ENCODE measurements around the gene BIN2.

Gene BIN2

DNA sequence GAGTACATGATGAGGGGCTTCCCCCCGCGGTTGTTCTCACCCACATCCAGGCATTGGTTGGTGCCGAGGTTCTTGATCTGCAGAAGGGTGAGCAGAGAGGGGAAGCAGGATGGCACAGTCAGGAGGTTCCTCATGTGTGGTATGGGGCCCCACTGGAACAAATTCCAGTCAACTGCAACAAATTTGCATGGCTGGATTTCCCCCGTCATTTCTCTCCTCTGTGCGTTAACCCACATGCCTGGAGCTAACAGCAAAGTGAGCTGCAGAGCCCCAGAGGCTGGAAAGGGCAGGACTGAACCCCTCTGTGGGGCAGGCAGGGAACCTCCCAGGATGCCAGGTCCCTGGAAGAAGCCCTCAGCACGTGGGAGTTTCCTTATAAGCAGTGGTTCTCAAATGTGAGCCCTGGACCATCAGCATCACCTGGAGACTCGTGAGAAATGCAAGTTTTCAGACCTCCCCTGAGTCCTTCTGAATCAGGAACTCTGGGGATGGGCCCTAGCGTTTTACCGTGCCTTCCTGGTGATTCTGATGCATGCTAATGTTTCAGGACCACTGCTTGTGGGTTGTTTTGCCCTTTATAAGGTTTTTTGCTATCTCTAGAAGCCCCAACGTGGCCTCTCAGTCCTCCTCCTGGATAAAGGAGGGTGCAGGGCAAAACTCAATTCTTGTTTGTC lies 33.5 kb upstream of the BIN2 start:
- no peak overlapping the region for H3K27ac ChIP-seq
- TF ChIP-seq POLR2AphosphoS5 (IDR thresholded peaks at IDR 0.05; ENCODE audit: borderline replicate concordance, low read depth, low read length) (no peak), FOXP2 (optimal IDR thresholded peaks at IDR 0.05; ENCODE audit: control extremely low read depth, extremely low read length, insufficient read depth) (no peak), EZH2 (IDR thresholded peaks at IDR 0.05) (no peak)
- no peak overlapping the region for H3K4me3 ChIP-seq
- H3K36me3 ChIP-seq (ENCODE audit: insufficient read depth, low read length) = no peaks in the 10 kb centered on the region
- no peaks in the 10 kb centered on the region for H3K9me3 ChIP-seq (ENCODE audit: low read depth, low read length)
- H3K9ac ChIP-seq (ENCODE audit: insufficient read length) = no peak overlapping the region
- no peak for DNase-seq (ENCODE audit: low read depth, low spot score)

- Histone ChIP-seq H3K27ac (no peak overlapping the region), H3K4me3 (no peak overlapping the region), H3K9ac (ENCODE audit: insufficient read length) (no peak overlapping the region), H3K9me3 (ENCODE audit: low read depth, low read length) (no peaks in the 10 kb centered on the region), H3K36me3 (ENCODE audit: insufficient read depth, low read length) (no peaks in the 10 kb centered on the region)
- no peak for TF ChIP-seq FOXP2 (optimal IDR thresholded peaks at IDR 0.05; ENCODE audit: control extremely low read depth, extremely low read length, insufficient read depth)
- TF ChIP-seq POLR2AphosphoS5 (IDR thresholded peaks at IDR 0.05; ENCODE audit: borderline replicate concordance, low read depth, low read length) = no peak
- no peak for TF ChIP-seq EZH2 (IDR thresholded peaks at IDR 0.05)
- DNase-seq (ENCODE audit: low read depth, low spot score) = no peak
Observed at GRCh38 chr12:51351913-51352532, 28.0 kb upstream of the BIN2 start.

- no peak for DNase-seq (ENCODE audit: low read depth, low spot score)
Observed at GRCh38 chr12:51349026-51349425, 25.1 kb upstream of the BIN2 start.

DNA sequence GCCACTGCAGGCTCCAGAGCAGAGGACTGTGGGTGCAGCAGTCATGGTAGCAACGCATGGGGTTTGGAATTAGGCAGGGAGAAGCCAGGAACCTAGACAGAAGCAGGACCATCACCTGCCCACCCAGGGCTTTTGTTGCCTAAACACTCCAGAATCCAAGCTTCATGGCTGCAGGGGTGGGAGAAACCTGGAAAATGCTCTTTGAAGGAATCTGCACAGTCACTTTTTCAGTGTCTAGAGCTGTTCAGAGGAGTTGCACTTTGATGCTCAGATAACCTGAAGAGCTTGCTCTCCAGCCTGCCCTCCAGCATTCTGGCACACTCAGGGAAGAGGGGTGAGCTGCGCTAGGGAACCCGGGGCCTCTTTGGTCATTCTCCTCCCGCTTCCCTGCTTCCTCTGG lies 24.1 kb upstream of the BIN2 start:
- Histone ChIP-seq H3K9me3 (ENCODE audit: low read depth, low read length) (no peaks in the 10 kb centered on the region), H3K36me3 (ENCODE audit: insufficient read depth, low read length) (no peaks in the 10 kb centered on the region), H3K4me3 (no peak overlapping the region), H3K9ac (ENCODE audit: insufficient read length) (no peak overlapping the region), H3K27ac (no peak overlapping the region)
- TF ChIP-seq POLR2AphosphoS5 (IDR thresholded peaks at IDR 0.05; ENCODE audit: borderline replicate concordance, low read depth, low read length) = no peak
- no peak for TF ChIP-seq FOXP2 (optimal IDR thresholded peaks at IDR 0.05; ENCODE audit: control extremely low read depth, extremely low read length, insufficient read depth)
- TF ChIP-seq EZH2 (IDR thresholded peaks at IDR 0.05) = no peak
- no peak for DNase-seq (ENCODE audit: low read depth, low spot score)

More at GRCh38 chr12:51349026-51349425, 25.1 kb upstream of the BIN2 start:
- Histone ChIP-seq H3K4me3 (no peak overlapping the region), H3K9ac (ENCODE audit: insufficient read length) (no peak overlapping the region), H3K27ac (no peak overlapping the region), H3K9me3 (ENCODE audit: low read depth, low read length) (no peaks in the 10 kb centered on the region), H3K36me3 (ENCODE audit: insufficient read depth, low read length) (no peaks in the 10 kb centered on the region)
- no peak for TF ChIP-seq POLR2AphosphoS5 (IDR thresholded peaks at IDR 0.05; ENCODE audit: borderline replicate concordance, low read depth, low read length)
- no peak for TF ChIP-seq FOXP2 (optimal IDR thresholded peaks at IDR 0.05; ENCODE audit: control extremely low read depth, extremely low read length, insufficient read depth)

DNA sequence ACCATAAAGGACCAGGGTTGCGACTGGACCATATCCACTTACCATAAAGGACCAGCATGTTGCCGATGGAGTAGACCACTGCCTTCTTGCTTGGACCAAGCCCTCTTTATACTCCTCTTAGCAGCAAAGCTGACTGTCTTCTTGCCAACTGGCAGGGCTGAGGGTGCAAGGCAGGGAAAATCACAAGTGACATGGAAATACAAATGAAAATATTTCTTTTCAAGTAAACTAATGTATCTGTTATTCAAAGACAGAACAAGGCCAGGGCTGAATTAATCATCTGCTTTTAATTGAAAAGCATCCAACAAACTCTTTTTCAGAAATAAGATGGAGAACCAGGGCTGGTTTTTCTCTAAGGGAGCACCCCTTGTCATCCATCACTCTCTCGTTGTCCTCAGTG lies 22.6 kb upstream of the BIN2 start, which contains the start of gene CELA1:
CELA1 (minus strand) TSS at position 99 of the 400 bp plus-strand sequence; CDS start at position 58, 41 bp downstream.
- H3K9ac ChIP-seq (ENCODE audit: insufficient read length) = no peak within 1 kb of the TSS
- no peak within 1 kb of the TSS for H3K4me3 ChIP-seq
- DNase-seq (ENCODE audit: low read depth, low spot score) = no peak
- H3K36me3 ChIP-seq (ENCODE audit: insufficient read depth, low read length) = no peaks in the 10 kb centered on the region
- no peak within 1 kb of the TSS for H3K27ac ChIP-seq
- TF ChIP-seq POLR2AphosphoS5 (IDR thresholded peaks at IDR 0.05; ENCODE audit: borderline replicate concordance, low read depth, low read length) (no peak), EZH2 (IDR thresholded peaks at IDR 0.05) (no peak), FOXP2 (optimal IDR thresholded peaks at IDR 0.05; ENCODE audit: control extremely low read depth, extremely low read length, insufficient read depth) (no peak)
- H3K9me3 ChIP-seq (ENCODE audit: low read depth, low read length) = no peaks in the 10 kb centered on the region

DNA sequence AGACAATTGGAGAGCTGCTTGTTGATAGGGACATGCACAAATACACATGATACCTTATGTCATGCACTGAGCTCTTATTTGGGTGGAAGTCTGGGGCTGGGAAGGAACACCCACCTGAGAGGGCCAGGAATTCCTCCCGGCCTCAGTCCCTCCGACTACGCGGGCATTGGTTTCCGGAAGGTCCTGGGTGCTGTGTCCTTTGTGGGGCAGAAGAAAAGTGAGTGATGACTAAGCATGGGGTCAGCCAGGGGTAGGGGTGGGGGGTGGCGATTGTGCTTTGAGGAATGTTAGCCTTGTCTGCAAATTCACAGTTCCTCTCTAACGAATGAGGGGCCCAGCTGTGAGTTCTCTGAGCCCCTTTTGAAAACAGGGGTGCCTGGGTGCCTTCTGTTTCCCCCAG lies 21.7 kb upstream of the BIN2 start:
- Histone ChIP-seq H3K9ac (ENCODE audit: insufficient read length) (no peak overlapping the region), H3K9me3 (ENCODE audit: low read depth, low read length) (no peaks in the 10 kb centered on the region), H3K4me3 (no peak overlapping the region), H3K27ac (no peak overlapping the region), H3K36me3 (ENCODE audit: insufficient read depth, low read length) (no peaks in the 10 kb centered on the region)
- DNase-seq (ENCODE audit: low read depth, low spot score) = no peak
- TF ChIP-seq EZH2 (IDR thresholded peaks at IDR 0.05) (no peak), FOXP2 (optimal IDR thresholded peaks at IDR 0.05; ENCODE audit: control extremely low read depth, extremely low read length, insufficient read depth) (no peak), POLR2AphosphoS5 (IDR thresholded peaks at IDR 0.05; ENCODE audit: borderline replicate concordance, low read depth, low read length) (no peak)

GRCh38 chr12:51343201-51343600 lies 19.2 kb upstream of the BIN2 start:
- Histone ChIP-seq H3K9me3 (ENCODE audit: low read depth, low read length) (no peaks in the 10 kb centered on the region), H3K36me3 (ENCODE audit: insufficient read depth, low read length) (no peaks in the 10 kb centered on the region), H3K4me3 (no peak overlapping the region), H3K9ac (ENCODE audit: insufficient read length) (no peak overlapping the region), H3K27ac (no peak overlapping the region)
- no peak for DNase-seq (ENCODE audit: low read depth, low spot score)
- TF ChIP-seq FOXP2 (optimal IDR thresholded peaks at IDR 0.05; ENCODE audit: control extremely low read depth, extremely low read length, insufficient read depth) (no peak), EZH2 (IDR thresholded peaks at IDR 0.05) (no peak), POLR2AphosphoS5 (IDR thresholded peaks at IDR 0.05; ENCODE audit: borderline replicate concordance, low read depth, low read length) (no peak)

GRCh38 chr12:51342416-51342815 lies 18.4 kb upstream of the BIN2 start:
- no peak for DNase-seq (ENCODE audit: low read depth, low spot score)
- no peak overlapping the region for H3K9ac ChIP-seq (ENCODE audit: insufficient read length)
- no peaks in the 10 kb centered on the region for H3K9me3 ChIP-seq (ENCODE audit: low read depth, low read length)
- no peak for TF ChIP-seq EZH2 (IDR thresholded peaks at IDR 0.05)
- no peak for TF ChIP-seq POLR2AphosphoS5 (IDR thresholded peaks at IDR 0.05; ENCODE audit: borderline replicate concordance, low read depth, low read length)
- TF ChIP-seq FOXP2 (optimal IDR thresholded peaks at IDR 0.05; ENCODE audit: control extremely low read depth, extremely low read length, insufficient read depth) = no peak
- H3K27ac ChIP-seq = no peak overlapping the region
- no peaks in the 10 kb centered on the region for H3K36me3 ChIP-seq (ENCODE audit: insufficient read depth, low read length)
- H3K4me3 ChIP-seq = no peak overlapping the region
